Gastroesophageal sphincter (tissue), 3 donors: ENCODE data around the gene AMH.

Experiments
- EP300 ChIP-seq: sonication (generic); formaldehyde crosslinking; IDR thresholded peaks from one replicate; pipeline ENCODE4 v1.6.1; 2017; ENCODE audit warnings: antibody characterized with exemption, mild to moderate bottlenecking
- POLR2A ChIP-seq, 2 donors: fragments of 450-650 bp; IDR thresholded peaks; one replicate each; pipeline ENCODE4 v1.6.1; 2017; ENCODE audit warnings: antibody characterized with exemption in 2 of 2, mild to moderate bottlenecking in 2 of 2, moderate library complexity in 1 of 2
- POLR2AphosphoS5 ChIP-seq: sonication (generic); formaldehyde crosslinking; IDR thresholded peaks from one replicate; pipeline ENCODE4 v1.6.1; 2017; ENCODE audit warnings: antibody characterized with exemption
- TF ChIP-seq, protein P1 (sequence below), 4 experiments: fragments of 200-600 bp in 2 of 4; fragments of 450-650 bp in 2 of 4; sonication (generic) in 1 of 4; IDR thresholded peaks; one replicate each; pipeline ENCODE4 v1.5.1; 2017 to 2019; ENCODE audit warnings: antibody characterized with exemption in 4 of 4, mild to moderate bottlenecking in 2 of 4, moderate library complexity in 2 of 4

DNA sequence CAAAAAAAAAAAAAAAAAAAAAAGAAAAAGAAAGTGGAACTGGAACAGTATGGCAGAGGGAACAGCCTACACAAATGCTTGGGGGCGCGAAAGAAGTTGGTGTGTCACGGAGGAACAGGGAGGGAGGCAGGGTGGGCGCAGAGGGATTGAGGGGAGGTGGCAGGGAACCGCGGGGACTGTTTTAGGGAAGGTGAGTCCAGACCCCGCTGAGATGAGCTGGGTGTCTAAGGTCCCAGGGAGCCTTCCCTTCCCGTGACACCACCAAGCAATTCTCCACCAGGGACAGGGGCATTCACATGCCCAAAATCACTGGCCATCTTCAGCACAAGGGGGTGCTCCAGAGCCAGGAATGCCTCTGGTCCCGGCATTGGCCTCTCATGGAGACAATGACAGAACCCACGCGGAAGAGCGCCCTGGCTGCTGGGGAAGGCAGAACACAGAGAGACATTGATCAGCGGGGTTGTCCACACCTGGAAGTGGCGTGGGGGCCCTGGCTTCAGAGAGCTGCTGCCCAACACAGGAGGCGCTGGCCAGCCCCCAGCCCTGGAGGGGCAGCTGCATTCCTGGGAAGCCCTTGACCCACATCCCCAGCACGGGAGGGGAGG, 25.9 kb downstream of the AMH start:
- TF ChIP-seq, protein P1, sequence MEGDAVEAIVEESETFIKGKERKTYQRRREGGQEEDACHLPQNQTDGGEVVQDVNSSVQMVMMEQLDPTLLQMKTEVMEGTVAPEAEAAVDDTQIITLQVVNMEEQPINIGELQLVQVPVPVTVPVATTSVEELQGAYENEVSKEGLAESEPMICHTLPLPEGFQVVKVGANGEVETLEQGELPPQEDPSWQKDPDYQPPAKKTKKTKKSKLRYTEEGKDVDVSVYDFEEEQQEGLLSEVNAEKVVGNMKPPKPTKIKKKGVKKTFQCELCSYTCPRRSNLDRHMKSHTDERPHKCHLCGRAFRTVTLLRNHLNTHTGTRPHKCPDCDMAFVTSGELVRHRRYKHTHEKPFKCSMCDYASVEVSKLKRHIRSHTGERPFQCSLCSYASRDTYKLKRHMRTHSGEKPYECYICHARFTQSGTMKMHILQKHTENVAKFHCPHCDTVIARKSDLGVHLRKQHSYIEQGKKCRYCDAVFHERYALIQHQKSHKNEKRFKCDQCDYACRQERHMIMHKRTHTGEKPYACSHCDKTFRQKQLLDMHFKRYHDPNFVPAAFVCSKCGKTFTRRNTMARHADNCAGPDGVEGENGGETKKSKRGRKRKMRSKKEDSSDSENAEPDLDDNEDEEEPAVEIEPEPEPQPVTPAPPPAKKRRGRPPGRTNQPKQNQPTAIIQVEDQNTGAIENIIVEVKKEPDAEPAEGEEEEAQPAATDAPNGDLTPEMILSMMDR (IDR thresholded peaks at IDR 0.05), result peak in 3 of 4 experiments; percentile 63 to 72 (median 72)
- TF ChIP-seq POLR2AphosphoS5, result peak; percentile 23
- TF ChIP-seq EP300, result no peak
- no peak for TF ChIP-seq POLR2A (IDR thresholded peaks at IDR 0.05)
